Tibial artery (tissue), 4 donors: ENCODE measurements around the gene LSR.

Experiments used
- DNase-seq, 2 donors: peaks; one replicate each; pipeline ENCODE4 v3.0.0-alpha.2; 2019
- H3K27ac ChIP-seq, 2 donors: fragments of 200-600 bp; sonication (generic) in 1 of 2; 1 replicate in 1 of 2; 2 replicates in 1 of 2; pipeline ENCODE4 v1.5.1; 2018 to 2019; ENCODE audit warnings: mild to moderate bottlenecking in 1 of 2
- H3K27me3 ChIP-seq, 2 donors: fragments of 200-600 bp; sonication (generic) in 1 of 2; one replicate each; pipeline versions ENCODE4 v1.5.1 to v1.6.0; 2016 to 2019
- H3K36me3 ChIP-seq, 3 donors: fragments of 200-600 bp; sonication (generic) in 2 of 3; one replicate each; pipeline ENCODE4 v1.5.1; 2016 to 2019; ENCODE audit warnings: mild to moderate bottlenecking in 2 of 3
- H3K4me1 ChIP-seq, 4 donors: fragments of 200-600 bp; sonication (generic) in 2 of 4; 1 replicate in 3 of 4; 2 replicates in 1 of 4; pipeline ENCODE4 v1.5.1; 2016 to 2019
- H3K4me3 ChIP-seq, 2 donors: fragments of 200-600 bp; sonication (generic) in 1 of 2; 1 replicate in 1 of 2; 2 replicates in 1 of 2; pipeline ENCODE4 v1.5.1; 2018 to 2019; ENCODE audit warnings: mild to moderate bottlenecking in 2 of 2
- H3K9me3 ChIP-seq, 3 donors: fragments of 200-600 bp; sonication (generic) in 1 of 3; one replicate each; pipeline ENCODE4 v1.5.1; 2016 to 2019
- intact Hi-C: fragments of 100-400 bp; cut with DNase I; formaldehyde crosslinking; loops from one replicate; pipeline ENCODE4 v1.15.0; 2023; ENCODE audit warnings: low total_unique reads
- TF ChIP-seq, protein P1 (sequence below), 2 experiments: fragments of 200-600 bp in 1 of 2; fragments of 450-650 bp in 1 of 2; IDR thresholded peaks; one replicate each; pipeline ENCODE4 v1.5.1; 2017 to 2019; ENCODE audit warnings: antibody characterized with exemption in 2 of 2, mild to moderate bottlenecking in 1 of 2, moderate library complexity in 1 of 2

LSR gene

DNA sequence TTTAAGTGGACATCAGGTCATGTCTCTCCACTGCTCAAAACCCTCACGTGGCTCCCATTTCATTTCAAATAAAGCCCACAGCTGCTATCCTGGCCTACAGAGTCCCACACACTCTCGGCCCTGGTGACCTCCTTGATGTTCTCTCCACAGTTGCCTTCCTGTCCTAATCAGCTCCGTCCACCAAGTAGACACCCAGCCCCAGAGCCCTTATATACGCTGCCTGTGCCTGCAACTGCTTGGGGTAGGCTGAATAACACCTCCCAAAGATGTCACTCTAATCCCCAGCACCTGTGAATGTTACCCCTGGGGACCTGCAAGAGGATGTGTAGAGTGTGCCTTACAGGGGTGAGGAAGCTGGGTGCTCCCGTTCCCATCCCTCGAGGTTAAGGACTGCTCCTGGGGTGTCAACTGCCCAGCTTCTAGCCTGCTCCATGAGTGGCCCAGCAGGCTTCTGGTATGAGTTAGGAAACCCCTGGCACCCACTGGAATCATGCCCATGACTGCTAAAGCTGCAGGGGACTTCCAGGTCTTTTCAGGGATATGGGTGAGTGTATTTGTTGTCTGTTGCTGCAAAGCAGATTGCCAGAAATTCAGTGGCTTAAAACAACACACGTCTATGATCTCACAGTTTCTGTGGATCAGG is 26.3 kb upstream of the LSR start:
- no peak for DNase-seq
- no peaks in the 10 kb centered on the region for H3K4me1 ChIP-seq
- H3K27me3 ChIP-seq, result peaks cover 0 to 35% of the 10 kb centered on the region in 2 donors
- peaks cover 0 to 7% (median 0%) of the 10 kb centered on the region in 3 donors for H3K9me3 ChIP-seq
- H3K4me3 ChIP-seq, result no peak overlapping the region
- intact Hi-C loops, result no loop called here
- H3K27ac ChIP-seq, result no peak overlapping the region
- no peaks in the 10 kb centered on the region for H3K36me3 ChIP-seq
- TF ChIP-seq, protein P1, sequence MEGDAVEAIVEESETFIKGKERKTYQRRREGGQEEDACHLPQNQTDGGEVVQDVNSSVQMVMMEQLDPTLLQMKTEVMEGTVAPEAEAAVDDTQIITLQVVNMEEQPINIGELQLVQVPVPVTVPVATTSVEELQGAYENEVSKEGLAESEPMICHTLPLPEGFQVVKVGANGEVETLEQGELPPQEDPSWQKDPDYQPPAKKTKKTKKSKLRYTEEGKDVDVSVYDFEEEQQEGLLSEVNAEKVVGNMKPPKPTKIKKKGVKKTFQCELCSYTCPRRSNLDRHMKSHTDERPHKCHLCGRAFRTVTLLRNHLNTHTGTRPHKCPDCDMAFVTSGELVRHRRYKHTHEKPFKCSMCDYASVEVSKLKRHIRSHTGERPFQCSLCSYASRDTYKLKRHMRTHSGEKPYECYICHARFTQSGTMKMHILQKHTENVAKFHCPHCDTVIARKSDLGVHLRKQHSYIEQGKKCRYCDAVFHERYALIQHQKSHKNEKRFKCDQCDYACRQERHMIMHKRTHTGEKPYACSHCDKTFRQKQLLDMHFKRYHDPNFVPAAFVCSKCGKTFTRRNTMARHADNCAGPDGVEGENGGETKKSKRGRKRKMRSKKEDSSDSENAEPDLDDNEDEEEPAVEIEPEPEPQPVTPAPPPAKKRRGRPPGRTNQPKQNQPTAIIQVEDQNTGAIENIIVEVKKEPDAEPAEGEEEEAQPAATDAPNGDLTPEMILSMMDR (IDR thresholded peaks at IDR 0.05), result no peak

- intact Hi-C loops, result no loop called here
- H3K36me3 ChIP-seq, result no peaks in the 10 kb centered on the region
- no peak for DNase-seq
- peaks cover 0 to 7% (median 0%) of the 10 kb centered on the region in 3 donors for H3K9me3 ChIP-seq
- TF ChIP-seq, protein P1 (IDR thresholded peaks at IDR 0.05), result no peak
- peaks cover 0 to 40% of the 10 kb centered on the region in 2 donors for H3K27me3 ChIP-seq
- no peak overlapping the region for H3K4me3 ChIP-seq
- no peak overlapping the region for H3K27ac ChIP-seq
- H3K4me1 ChIP-seq, result no peaks in the 10 kb centered on the region
Observed at GRCh38 chr19:35223084-35223790, 25.6 kb upstream of the LSR start.

DNA sequence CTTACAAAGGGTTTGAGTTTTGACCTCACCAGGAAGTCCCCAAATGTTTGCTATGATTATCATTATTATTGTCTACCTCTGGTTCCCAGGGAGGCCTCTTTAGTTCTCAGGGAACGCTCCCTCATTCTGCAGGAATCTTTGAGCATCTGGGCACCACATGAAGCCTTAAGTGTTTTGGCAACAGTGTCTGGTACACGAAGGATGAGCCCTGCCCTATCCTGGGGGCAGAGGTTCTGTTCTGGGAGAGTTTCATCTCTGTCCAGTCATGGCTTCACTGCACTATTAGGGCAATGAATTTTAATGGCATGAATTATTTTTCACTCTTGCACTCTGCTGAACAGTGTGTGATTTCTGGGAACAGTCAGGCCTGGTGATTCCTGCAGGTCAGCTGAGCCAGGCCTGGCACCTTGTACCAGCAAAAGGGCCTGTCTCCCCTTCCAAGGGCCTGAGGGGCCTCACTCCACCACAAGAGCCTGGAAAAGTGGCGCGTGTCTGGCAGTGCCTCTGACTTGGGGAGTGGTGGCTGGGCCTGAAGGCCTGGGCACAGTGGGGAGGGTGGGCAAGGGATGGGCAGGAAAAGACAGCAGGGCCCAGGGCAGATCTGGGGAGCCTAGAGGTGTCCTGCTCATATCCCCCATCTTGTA is 24.8 kb upstream of the LSR start:
- no peaks in the 10 kb centered on the region for H3K4me1 ChIP-seq
- TF ChIP-seq, protein P1 (IDR thresholded peaks at IDR 0.05), result no peak
- no peaks in the 10 kb centered on the region for H3K36me3 ChIP-seq
- DNase-seq, result no peak
- H3K27me3 ChIP-seq, result peaks cover 0 to 45% of the 10 kb centered on the region in 2 donors
- intact Hi-C loops, result no loop called here
- H3K4me3 ChIP-seq, result no peak overlapping the region
- H3K9me3 ChIP-seq, result peaks cover 0 to 6% (median 0%) of the 10 kb centered on the region in 3 donors
- H3K27ac ChIP-seq, result no peak overlapping the region

- H3K9me3 ChIP-seq, result peaks cover 0 to 4% (median 0%) of the 10 kb centered on the region in 3 donors
- peaks cover 0 to 45% of the 10 kb centered on the region in 2 donors for H3K27me3 ChIP-seq
- DNase-seq, result no peak
- no peak overlapping the region for H3K4me3 ChIP-seq
- H3K27ac ChIP-seq, result no peak overlapping the region
- H3K36me3 ChIP-seq, result no peaks in the 10 kb centered on the region
- intact Hi-C loops, result no loop called here
- TF ChIP-seq, protein P1 (IDR thresholded peaks at IDR 0.05), result no peak
- H3K4me1 ChIP-seq, result no peaks in the 10 kb centered on the region
Observed at GRCh38 chr19:35224681-35225571, 23.9 kb upstream of the LSR start.

GRCh38 chr19:35225951-35226350 is 22.9 kb upstream of the LSR start:
- no peak for DNase-seq
- Histone ChIP-seq H3K27ac (no peak overlapping the region), H3K27me3 (peaks cover 0 to 45% of the 10 kb centered on the region in 2 donors), H3K4me1 (no peaks in the 10 kb centered on the region), H3K36me3 (no peaks in the 10 kb centered on the region), H3K9me3 (peaks cover 0 to 4% (median 0%) of the 10 kb centered on the region in 3 donors), H3K4me3 (no peak overlapping the region)
- intact Hi-C loops, result no loop called here
- TF ChIP-seq, protein P1 (IDR thresholded peaks at IDR 0.05), result no peak
